Neural crest cell (in vitro differentiated cells): ENCODE measurements around the gene SLC38A4. TPM values are rescaled to one million over a fixed set of nuclear protein-coding genes. Genes with fewer than 3 reads are reported as not detected.
"Not testable (repeated sequence)": the region's sequence is repeated elsewhere in the genome, so short reads cannot be mapped to it uniquely, and the experiment has no call there.

ENCODE experiments used
- DNase-seq: peaks from one replicate; pipeline ENCODE4 v3.0.0; 2021; ENCODE audit warnings: low read depth, mixed read lengths, low spot score
- H3K27ac Mint-ChIP-seq: one replicate; pipeline ENCODE4 v1.8.0; 2021; ENCODE audit warnings: mild to moderate bottlenecking, mixed read lengths; ENCODE audit not compliant: unreplicated experiment
- H3K27me3 Mint-ChIP-seq: 2 replicates; pipeline ENCODE4 v1.8.0; 2021; ENCODE audit warnings: low read depth, mild to moderate bottlenecking, mixed read lengths
- H3K36me3 Mint-ChIP-seq: 2 replicates; pipeline ENCODE4 v1.8.0; 2021; ENCODE audit warnings: low read depth, mild to moderate bottlenecking, mixed read lengths
- H3K4me1 Mint-ChIP-seq: 2 replicates; pipeline ENCODE4 v1.8.0; 2021; ENCODE audit warnings: mixed read lengths
- H3K4me3 Mint-ChIP-seq: one replicate; pipeline ENCODE4 v1.8.0; 2021; ENCODE audit warnings: mild to moderate bottlenecking, mixed read lengths
- H3K9me3 Mint-ChIP-seq: 2 replicates; pipeline ENCODE4 v1.8.0; 2021; ENCODE audit warnings: mixed read lengths
- total RNA-seq: library from RNA; stranded (reverse); gene quantifications from 2 replicates; pipeline ENCODE4 v1.2.1, GENCODE V29; 2021
- TF ChIP-seq, protein P1 (sequence below): fragments of 200-600 bp; sonication (generic); conservative IDR thresholded peaks from 2 replicates; pipeline ENCODE4 v1.5.0; 2021; ENCODE audit warnings: antibody characterized with exemption, mild to moderate bottlenecking

SLC38A4 gene
- total RNA-seq, 1 donor from 2014 or later: not detected

DNA sequence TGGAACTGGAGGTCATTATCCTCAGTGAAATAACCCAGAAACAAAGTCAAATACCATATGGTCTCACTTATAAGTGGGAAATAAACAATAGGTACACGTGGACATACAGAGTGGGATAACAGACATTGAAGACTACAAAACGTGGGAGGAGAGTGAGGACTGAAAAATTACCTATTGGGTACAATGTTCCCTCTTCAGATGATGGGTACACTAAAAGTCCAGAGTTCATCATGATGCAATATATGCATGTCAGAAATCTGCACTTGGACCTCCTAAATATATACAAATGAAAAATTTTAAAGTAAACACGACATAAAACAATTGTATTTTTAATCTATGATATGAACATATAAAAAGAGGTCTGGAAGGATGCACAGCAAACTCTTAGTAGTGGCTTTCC, 71.2 kb downstream of the SLC38A4 start:
- no peak for DNase-seq
- Mint-ChIP-seq H3K9me3 (peaks cover 9% of the 10 kb centered on the region), H3K36me3 (no peaks in the 10 kb centered on the region), H3K27ac (no peak overlapping the region), H3K27me3 (no peaks in the 10 kb centered on the region), H3K4me3 (no peak overlapping the region), H3K4me1 (no peaks in the 10 kb centered on the region)
- TF ChIP-seq, protein P1, sequence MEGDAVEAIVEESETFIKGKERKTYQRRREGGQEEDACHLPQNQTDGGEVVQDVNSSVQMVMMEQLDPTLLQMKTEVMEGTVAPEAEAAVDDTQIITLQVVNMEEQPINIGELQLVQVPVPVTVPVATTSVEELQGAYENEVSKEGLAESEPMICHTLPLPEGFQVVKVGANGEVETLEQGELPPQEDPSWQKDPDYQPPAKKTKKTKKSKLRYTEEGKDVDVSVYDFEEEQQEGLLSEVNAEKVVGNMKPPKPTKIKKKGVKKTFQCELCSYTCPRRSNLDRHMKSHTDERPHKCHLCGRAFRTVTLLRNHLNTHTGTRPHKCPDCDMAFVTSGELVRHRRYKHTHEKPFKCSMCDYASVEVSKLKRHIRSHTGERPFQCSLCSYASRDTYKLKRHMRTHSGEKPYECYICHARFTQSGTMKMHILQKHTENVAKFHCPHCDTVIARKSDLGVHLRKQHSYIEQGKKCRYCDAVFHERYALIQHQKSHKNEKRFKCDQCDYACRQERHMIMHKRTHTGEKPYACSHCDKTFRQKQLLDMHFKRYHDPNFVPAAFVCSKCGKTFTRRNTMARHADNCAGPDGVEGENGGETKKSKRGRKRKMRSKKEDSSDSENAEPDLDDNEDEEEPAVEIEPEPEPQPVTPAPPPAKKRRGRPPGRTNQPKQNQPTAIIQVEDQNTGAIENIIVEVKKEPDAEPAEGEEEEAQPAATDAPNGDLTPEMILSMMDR: no peak

DNA sequence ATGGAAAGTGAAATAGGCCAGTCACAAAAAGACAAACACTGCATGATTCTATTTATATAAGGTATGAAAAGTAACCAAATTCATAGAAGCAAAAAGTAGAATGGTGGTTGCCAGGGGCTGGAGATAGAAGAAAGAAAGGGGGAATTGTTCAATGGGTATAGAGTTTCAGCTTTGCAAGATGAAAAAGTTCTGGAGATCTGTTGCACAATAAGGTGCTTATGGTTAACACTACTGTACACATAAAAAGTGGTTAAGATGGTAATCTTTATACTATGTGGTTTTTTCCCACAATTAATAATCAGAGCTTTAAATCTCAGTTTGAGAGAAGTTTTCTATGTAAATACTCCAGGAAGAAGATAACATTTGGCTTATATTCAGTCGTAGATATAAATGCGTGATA, 73.4 kb downstream of the SLC38A4 start:
- Mint-ChIP-seq H3K27ac (no peak overlapping the region), H3K27me3 (no peaks in the 10 kb centered on the region), H3K4me1 (no peaks in the 10 kb centered on the region), H3K9me3 (peaks cover 15% of the 10 kb centered on the region), H3K4me3 (no peak overlapping the region), H3K36me3 (no peaks in the 10 kb centered on the region)
- DNase-seq: no peak
- TF ChIP-seq, protein P1: no peak

DNA sequence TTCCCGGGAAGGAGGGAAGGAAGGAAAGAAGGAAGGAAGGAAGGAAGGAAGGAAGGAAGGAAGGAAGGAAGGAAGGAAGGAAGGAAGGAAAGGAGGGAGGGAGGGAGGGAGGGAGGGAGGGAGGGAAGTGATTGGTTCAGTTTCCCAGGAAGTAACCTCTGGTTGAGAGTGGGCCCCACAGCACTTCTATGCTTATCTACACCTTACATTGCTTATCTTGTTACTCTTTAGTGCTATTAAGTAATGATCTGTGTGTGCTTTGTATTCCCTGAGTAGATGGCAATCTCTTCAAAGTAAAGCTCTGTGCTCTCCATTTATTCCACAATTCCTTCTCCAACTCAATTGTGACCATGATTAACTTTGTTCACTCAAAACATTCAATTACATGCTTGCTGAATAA, 74.6 kb downstream of the SLC38A4 start:
- Mint-ChIP-seq H3K9me3 (peaks cover 10% of the 10 kb centered on the region), H3K4me3 (no peak overlapping the region), H3K27me3 (no peaks in the 10 kb centered on the region), H3K27ac (no peak overlapping the region), H3K4me1 (no peaks in the 10 kb centered on the region), H3K36me3 (no peaks in the 10 kb centered on the region)
- TF ChIP-seq, protein P1: no peak
- DNase-seq: no peak

DNA sequence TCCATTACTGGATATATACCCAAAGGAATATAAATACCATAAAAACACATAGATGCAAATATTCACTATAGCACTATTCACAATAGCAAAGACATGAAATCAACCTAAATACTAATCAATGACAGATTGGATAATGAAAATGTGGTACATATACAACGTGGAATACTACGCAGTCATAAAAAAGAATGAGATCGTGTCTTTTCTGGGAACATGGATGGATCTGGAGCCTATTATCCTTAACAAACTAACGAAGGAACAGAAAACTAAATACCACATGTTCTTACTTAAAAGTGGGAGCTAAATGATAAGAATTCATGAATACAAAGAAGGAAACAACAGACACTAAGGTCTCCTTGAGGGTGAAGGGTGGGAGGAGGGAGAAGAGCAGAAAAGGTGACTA, 76.5 kb downstream of the SLC38A4 start:
- Mint-ChIP-seq H3K36me3 (no peaks in the 10 kb centered on the region), H3K4me3 (no peak overlapping the region), H3K4me1 (no peaks in the 10 kb centered on the region), H3K27ac (no peak overlapping the region), H3K27me3 (peaks cover 1% of the 10 kb centered on the region), H3K9me3 (peaks cover 12% of the 10 kb centered on the region)
- no peak for DNase-seq
- TF ChIP-seq, protein P1: no peak

DNA sequence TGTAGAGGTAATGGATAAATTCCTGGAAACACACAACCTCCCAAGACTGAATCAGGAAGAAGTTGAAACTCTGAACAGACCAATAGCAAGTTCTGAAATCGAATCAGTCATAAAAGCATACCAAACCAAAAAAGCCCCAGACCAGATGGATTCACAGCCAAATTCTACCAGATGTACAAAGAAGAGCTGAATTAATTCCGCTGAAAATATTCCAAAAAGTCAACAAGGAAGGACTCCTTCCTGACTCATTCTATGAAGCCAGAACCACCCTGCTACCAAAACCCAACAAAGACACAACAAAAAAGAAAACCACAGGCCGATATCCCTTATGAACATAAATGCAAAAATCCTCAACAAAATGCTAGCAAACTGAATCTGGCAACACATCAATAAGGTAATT, 81.5 kb downstream of the SLC38A4 start:
- Mint-ChIP-seq H3K4me1 (no peaks in the 10 kb centered on the region), H3K27me3 (peaks cover 6% of the 10 kb centered on the region), H3K9me3 (peaks cover 10% of the 10 kb centered on the region), H3K4me3 (no peak overlapping the region), H3K27ac (no peak overlapping the region), H3K36me3 (no peaks in the 10 kb centered on the region)
- TF ChIP-seq, protein P1: no peak
- no peak for DNase-seq

DNA sequence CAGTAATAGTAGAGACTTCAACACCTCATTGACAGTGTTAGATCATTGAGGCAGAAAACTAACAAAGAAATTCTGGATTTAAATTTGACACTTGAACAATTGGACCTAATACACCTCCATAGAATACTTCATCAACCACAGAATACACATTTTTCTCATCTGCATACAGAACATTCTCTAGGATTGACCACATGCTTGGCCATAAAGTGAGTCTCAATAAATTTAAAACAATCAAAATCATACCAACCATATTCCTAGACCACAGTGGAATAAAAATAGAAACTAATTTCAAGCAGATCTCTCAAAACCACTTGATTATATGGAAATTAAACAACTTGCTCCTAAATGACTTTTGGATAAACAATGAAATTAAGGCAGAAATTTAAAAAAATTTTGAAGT, 82.3 kb downstream of the SLC38A4 start:
- Mint-ChIP-seq H3K9me3 (peaks cover 2% of the 10 kb centered on the region), H3K27me3 (peaks cover 7% of the 10 kb centered on the region), H3K4me3 (no peak overlapping the region), H3K4me1 (no peaks in the 10 kb centered on the region), H3K36me3 (peaks cover under 1% of the 10 kb centered on the region), H3K27ac (no peak overlapping the region)
- no peak for DNase-seq
- TF ChIP-seq, protein P1: no peak

DNA sequence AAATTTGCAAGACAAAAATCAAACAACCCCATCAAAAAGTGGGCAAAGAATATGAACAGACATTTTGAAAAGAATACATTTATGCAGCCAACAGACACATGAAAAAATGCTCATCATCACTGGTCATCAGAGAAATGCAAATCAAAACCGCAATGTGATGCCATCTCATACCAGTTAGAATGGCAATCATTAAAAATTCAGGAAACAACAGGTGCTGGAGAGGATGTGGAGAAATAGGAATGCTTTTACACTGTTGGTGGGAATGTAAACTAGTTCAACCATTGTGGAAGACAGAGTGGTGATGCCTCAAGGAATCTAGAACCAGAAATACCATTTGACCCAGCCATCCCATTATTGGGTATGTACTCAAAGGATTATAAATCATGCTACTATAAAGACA, 83.5 kb downstream of the SLC38A4 start:
- H3K4me3 Mint-ChIP-seq, H3K4me1 Mint-ChIP-seq, DNase-seq, H3K27me3 Mint-ChIP-seq, H3K36me3 Mint-ChIP-seq, H3K9me3 Mint-ChIP-seq, H3K27ac Mint-ChIP-seq: not testable (repeated sequence)
